ENCODE measurements around the gene TTC7B. TPM values are rescaled to one million over a fixed set of nuclear protein-coding genes. Genes with fewer than 3 reads are reported as not detected.

TTC7B gene
- total and polyA plus RNA-seq, 2 of the 8 experiments (the other 6 are each of a cell fraction or from before 2014, with no cell fraction given): 23.7 to 34.0 TPM

DNA sequence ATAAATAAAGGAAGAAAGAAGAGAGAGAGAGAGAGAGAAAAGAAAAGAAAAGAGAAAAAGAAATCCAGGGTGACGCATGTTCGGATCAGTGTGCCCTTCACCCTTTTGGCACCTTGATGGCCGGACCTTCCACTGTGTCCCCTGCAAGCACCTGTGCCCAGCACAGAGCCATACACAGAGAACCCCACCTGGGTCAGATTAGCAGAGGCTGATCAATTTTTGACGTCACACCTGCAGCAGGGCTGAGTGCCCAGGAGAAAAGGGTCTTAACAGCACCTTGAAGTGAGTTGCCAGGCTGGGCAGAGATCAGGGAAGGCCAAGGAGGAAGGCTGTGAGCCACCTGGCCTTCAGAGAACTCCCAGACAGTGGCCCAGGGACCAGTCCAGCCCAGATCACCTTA lies 305.0 kb downstream of the TTC7B start:
- H3K27me3 ChIP-seq (replicated peaks in 1 of 4; ENCODE audit: control insufficient read depth in 3 of 4, extremely low read depth in 1 of 4, insufficient read depth in 3 of 4, low read length in 3 of 4): no peaks in the 10 kb centered on the region; a peak in 2 of 7 replicates
- peak overlapping the region; percentile 42; the same call in 1 of the 2 replicates for H3K18ac ChIP-seq (ENCODE audit: extremely low read depth, low read length)
- H3K9ac ChIP-seq (replicated peaks in 1 of 4; ENCODE audit: extremely low read depth in 1 of 4, low read depth in 3 of 4, low read length in 3 of 4): peak overlapping the region in 1 of 4 experiments; percentile 14; a peak in 1 of 7 replicates
- no peak overlapping the region for H4K8ac ChIP-seq (ENCODE audit: extremely low read depth, insufficient read depth, low read length)
- H3K14ac ChIP-seq (ENCODE audit: insufficient read length): no peak overlapping the region
- H2BK15ac ChIP-seq (ENCODE audit: low read length): peak overlapping the region; percentile 88; the same call in 1 of the 2 replicates
- H3K4me2 ChIP-seq (ENCODE audit: insufficient read depth in 1 of 2, low read depth in 2 of 2, low read length in 2 of 2): 0 out of 4 replicates have a peak overlapping the region, but pooled peaks of 1 of the 2 experiments have one; percentile 4
- H3K79me2 ChIP-seq (ENCODE audit: control insufficient read depth in 1 of 2, insufficient read depth in 2 of 2, low read length in 2 of 2): no peaks in the 10 kb centered on the region
- ChIA-PET CTCF (ENCODE audit: partially characterized antibody) (interaction anchor here (1.1 to 2.7 kb wide), 6 partner anchors 7 to 246 kb away, joined by 3 to 12 read pairs (median 6); no protein-coding TSS in a partner anchor), POLR2A (ENCODE audit: partially characterized antibody) (interaction anchor here (0.9 to 2.0 kb wide), 6 partner anchors 11 to 159 kb away, joined by 3 to 5 read pairs (median 4); partner anchors contain the start of gene CALM1)
- no peak overlapping the region for H2AFZ ChIP-seq (ENCODE audit: low read length)
- no peak for DNase-seq (ENCODE audit: low read depth in 1 of 2, low spot score in 2 of 2)
- no peak overlapping the region; the same call in 1 of the 2 replicates for H2BK5ac ChIP-seq (ENCODE audit: low read depth, low read length)
- H3K9me3 ChIP-seq (ENCODE audit: insufficient read depth in 2 of 2, low read depth in 1 of 2, low read length in 1 of 2): no peaks in the 10 kb centered on the region
- no peaks in the 10 kb centered on the region for H4K20me1 ChIP-seq (replicated peaks in 1 of 2; ENCODE audit: control insufficient read depth in 1 of 2, insufficient read depth in 2 of 2, low read length in 2 of 2)
- peak overlapping the region; percentile 67 for H4K91ac ChIP-seq (replicated peaks; ENCODE audit: insufficient read length, low read length)
- H3K4me1 ChIP-seq (replicated peaks in 1 of 4; ENCODE audit: control insufficient read depth in 3 of 4, insufficient read depth in 4 of 4, low read length in 3 of 4): peaks cover 4 to 42% (median 30%) of the 10 kb centered on the region in 4 experiments
- no peaks in the 10 kb centered on the region; the same call in 1 of the 2 replicates for H3K79me1 ChIP-seq (ENCODE audit: low read depth, low read length)
- FAIRE-seq: no peak
- H3K56ac ChIP-seq (replicated peaks; ENCODE audit: insufficient read length, low read depth, low read length): no peak overlapping the region
- peak overlapping the region; percentile 30 for H2BK120ac ChIP-seq (replicated peaks; ENCODE audit: low read depth, low read length)
- 0 out of 2 replicates have a peak overlapping the region, but pooled peaks have one; percentile 76 for H2AK5ac ChIP-seq (ENCODE audit: low read depth, low read length)
- H3K4me3 ChIP-seq (ENCODE audit: extremely low read depth in 1 of 4, insufficient read depth in 2 of 4, low read depth in 3 of 4, low read length in 4 of 4): no peak overlapping the region
- 86% methylated on average over 4 of the region's 4 CpGs; no CpG with 5 or more reads in 1 of the 2 experiments for WGBS, 2 experiments (ENCODE audit: extremely low coverage in 1 of 2, insufficient coverage in 1 of 2, insufficient read length in 1 of 2, insufficient replicate concordance in 2 of 2, low coverage in 1 of 2, low lambda C conversion rate in 2 of 2, missing lambda C conversion rate in 1 of 2)
- H3K23me2 ChIP-seq (ENCODE audit: low read depth, low read length): no peaks in the 10 kb centered on the region
- peak overlapping the region; percentile 98 for H2BK12ac ChIP-seq (ENCODE audit: low read depth, low read length)
- H3K4ac ChIP-seq (replicated peaks; ENCODE audit: insufficient read length, low read depth, low read length): no peak overlapping the region
- no peak overlapping the region for H3K27ac ChIP-seq (ENCODE audit: low read depth, low read length)
- no peak overlapping the region for H4K5ac ChIP-seq (ENCODE audit: insufficient read length, low read depth, low read length)
- no peaks in the 10 kb centered on the region for H3K36me3 ChIP-seq (ENCODE audit: control insufficient read depth in 2 of 4, insufficient read depth in 4 of 4, low read length in 3 of 4)
- H3K23ac ChIP-seq (ENCODE audit: insufficient read length): no peak overlapping the region
- H2BK20ac ChIP-seq (ENCODE audit: low read length): peak overlapping the region; percentile 29; the same call in 1 of the 2 replicates
- TF ChIP-seq ZNF274 (IDR thresholded peaks at IDR 0.05; ENCODE audit: borderline replicate concordance, extremely low read depth, low read length) (no peak), RNF2 (IDR thresholded peaks at IDR 0.05; ENCODE audit: borderline replicate concordance, low read depth, low read length, missing control alignments, poor library complexity, severe bottlenecking) (no peak), ASH2L (IDR thresholded peaks at IDR 0.05; ENCODE audit: low read length) (no peak), CBX5 (IDR thresholded peaks at IDR 0.05; ENCODE audit: low read depth, low read length) (no peak)
- TF ChIP-seq, protein P1, sequence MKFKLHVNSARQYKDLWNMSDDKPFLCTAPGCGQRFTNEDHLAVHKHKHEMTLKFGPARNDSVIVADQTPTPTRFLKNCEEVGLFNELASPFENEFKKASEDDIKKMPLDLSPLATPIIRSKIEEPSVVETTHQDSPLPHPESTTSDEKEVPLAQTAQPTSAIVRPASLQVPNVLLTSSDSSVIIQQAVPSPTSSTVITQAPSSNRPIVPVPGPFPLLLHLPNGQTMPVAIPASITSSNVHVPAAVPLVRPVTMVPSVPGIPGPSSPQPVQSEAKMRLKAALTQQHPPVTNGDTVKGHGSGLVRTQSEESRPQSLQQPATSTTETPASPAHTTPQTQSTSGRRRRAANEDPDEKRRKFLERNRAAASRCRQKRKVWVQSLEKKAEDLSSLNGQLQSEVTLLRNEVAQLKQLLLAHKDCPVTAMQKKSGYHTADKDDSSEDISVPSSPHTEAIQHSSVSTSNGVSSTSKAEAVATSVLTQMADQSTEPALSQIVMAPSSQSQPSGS (IDR thresholded peaks at IDR 0.05; ENCODE audit: low read length): no peak
